ENCODE data around the gene MATN4.

- TF ChIP-seq CTCF (IDR thresholded peaks at IDR 0.05) (no peak), POLR2A (IDR thresholded peaks at IDR 0.05) (no peak)
Measured at GRCh38 chr20:45343532-45344167, 35.6 kb upstream of the MATN4 start.
